NCI-H2081 treated with DMSO at 0.1 percent for 48 hours (cell line): Measurements from ENCODE around the gene ACTN4.

Source experiments
- DNase-seq: peaks from one replicate; lab custom pipeline; 2025; lab: John Stamatoyannopoulos, UW

ACTN4 gene

DNA sequence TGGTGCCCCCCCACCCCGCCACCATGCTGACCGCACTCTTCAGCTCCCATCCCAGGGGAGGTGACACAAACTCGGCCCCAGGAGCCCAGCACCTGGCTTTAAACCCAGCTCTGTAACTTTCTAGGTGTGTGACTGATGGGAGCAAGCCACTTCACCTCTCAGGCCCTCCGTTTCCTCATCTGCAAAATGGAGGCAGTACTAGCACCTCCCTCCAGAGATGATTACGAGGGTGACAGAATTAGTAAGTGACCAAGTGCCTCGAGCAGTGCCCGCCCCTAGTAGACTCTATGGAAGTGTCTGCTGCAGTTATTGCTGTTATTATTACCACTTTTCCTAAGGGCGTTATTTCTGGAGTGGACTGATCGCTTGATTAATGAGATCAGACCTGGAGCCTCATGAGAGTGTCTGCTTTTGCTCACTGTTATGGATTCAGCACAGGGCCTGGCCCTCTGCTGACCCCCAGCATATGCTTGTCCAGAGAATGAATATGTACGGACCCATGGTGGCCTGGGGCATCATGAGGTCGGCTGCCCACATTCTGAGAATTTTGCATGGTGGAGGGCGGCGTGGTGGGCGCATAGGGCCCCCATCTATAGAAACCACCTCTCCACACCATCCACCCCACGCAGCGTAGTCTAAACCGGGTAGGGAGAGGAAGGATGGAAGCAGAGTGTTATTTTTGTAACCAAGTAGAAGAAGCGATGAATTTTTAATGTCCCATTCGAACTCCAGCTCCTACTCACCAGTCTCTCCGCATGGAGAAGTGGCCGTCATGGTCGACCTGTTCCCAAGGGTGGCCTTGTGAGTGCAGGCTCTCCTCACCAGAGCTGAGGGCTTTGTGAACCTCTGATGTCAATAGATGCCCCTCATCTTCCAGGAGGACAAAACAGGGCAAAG, 48.6 kb downstream of the ACTN4 start:
- no peak for DNase-seq

DNA sequence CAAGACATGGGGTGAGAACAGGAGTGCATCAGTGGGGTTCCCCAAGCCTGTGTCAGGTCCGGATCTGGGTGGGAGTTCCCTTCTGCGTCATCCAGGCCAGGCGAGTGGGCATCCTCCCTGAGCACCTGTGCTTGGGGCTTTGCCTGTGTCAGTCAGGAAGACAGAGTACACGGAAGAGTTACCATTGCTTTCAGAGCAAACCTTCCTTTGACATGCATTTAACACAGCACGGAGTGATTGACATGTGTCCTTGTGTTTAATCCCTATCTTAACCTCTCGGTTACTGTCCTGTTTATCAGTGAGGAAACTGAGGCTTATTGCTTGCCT, 49.2 kb downstream of the ACTN4 start:
- DNase-seq = no peak

DNA sequence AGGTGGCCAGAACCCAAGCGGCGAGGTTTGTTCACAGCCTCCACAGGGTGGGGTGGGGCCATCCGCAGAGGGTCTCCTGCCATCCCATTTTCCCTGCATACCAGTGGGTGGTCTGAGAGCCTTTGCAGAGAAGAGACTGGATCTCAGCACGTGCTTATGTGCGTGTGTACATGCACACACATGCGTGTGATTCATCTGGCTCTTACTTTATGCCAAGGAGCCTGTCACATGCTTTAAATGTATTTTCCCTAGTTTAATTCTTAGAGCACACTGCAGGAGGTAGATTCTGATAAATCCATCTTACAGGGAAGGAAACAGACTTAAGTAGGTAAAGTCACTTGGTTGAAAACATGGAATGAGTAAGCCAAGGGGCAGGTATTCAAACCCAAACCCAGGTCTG, 49.7 kb downstream of the ACTN4 start:
- DNase-seq = no peak

DNA sequence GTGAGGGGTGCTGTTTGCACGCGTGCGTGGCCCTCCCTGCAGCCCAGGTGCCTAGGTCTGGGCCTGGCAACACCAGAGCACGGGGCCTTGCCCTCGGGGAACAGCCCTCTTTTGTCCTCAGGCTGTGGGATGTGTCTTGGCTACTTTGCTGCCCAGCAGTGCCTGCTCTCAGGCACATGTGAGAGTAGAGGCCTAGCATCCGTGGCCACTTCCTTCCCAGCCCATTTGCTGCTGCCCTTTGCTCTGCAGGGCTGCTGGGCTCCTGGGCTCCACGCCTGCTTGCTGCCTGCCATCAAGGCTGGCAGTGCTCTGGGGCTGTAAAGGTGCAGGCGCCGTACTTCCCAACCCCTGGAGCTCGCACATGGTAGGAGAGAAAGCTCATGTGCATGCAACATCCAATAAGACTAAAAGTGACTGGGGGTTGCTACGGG, 50.2 kb downstream of the ACTN4 start:
- no peak for DNase-seq

DNA sequence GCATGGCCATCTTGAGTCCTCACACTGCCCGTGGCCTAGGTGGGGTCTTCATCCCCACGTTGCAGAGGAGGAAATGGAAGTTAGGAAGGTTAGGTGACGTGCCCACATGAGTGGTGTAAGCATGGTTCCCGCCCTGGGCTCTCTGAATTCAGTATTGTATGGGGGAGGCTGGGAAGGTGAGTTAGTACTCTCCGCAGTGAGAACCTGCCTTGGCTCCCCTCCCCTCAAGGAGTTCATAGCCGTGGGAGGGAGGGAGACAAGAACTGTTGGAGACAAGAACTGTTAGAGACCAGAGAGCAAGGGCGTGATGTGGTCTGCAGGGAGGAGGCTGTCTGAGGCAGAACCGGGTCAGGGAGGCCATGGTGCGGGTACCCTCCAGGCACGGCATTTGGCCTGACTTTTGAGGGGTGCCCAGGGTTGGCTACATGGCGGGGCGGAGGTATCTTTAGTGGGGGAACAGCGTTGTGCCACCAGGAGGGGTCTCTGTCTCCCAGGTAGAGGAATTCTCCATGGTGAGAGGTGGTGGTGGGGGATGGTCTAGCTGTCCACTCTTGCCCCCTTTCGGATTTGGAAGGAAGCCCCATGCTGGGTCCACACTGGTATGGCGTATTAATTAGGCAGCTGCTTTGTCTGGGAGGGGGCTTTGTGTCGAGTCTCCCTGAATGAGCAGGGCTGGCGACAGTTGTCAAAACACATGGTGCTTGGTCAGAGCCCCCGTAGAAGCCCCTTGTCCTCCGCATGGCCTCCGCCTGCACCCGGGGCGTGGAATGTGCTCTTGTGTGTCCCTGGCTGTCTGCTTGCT, 51.0 kb downstream of the ACTN4 start:
- DNase-seq = no peak

DNA sequence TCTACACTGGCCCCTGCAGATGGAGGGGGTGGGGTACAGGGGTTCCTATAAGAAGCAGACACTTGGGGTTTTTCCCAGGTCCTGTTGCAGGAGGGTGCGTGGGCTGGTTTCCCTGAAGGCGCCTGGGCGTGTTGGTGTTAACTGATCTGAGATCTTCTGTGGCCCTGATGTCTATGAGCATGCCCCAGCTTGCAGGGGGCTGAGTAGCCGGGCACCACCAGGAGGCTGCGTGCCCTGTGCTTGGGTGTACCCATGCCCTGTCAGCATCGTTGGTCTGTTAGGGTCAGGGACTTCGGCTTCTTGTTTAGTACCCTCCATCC, 51.5 kb downstream of the ACTN4 start:
- no peak for DNase-seq

DNA sequence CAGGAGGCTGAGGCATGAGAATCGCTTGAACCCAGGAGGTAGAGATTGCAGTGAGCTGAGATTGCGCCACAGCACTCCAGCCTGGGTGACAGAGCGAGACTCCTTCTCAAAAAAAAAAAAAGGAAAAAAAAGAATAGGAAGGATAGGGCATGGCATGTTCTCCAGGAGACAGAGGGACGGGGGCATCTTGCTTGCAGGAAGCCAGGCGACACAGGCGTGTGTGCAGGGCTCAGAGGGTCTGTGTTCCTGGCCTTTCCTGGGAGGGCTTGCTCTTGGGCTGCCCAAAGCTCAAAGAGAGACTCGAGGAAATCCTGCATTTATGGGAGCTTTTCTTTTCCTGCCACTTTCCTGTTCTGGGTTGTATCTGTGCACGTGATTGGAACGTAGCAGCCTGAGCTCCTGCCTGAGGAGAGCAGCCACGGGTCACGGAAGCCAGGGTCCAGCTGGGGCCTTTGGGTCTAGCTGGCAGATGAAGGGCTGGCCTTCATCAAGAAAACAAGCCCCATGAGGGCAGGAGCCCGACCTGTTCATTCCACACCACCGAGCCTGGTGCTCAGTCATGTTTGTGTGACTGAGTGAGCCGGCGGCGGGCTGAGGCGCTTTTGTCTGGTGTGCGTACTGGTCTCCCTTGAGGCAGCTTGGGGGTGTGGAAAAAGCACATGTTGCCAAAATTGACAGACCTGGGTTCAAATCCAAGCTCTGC, 52.3 kb downstream of the ACTN4 start:
- no peak for DNase-seq

DNA sequence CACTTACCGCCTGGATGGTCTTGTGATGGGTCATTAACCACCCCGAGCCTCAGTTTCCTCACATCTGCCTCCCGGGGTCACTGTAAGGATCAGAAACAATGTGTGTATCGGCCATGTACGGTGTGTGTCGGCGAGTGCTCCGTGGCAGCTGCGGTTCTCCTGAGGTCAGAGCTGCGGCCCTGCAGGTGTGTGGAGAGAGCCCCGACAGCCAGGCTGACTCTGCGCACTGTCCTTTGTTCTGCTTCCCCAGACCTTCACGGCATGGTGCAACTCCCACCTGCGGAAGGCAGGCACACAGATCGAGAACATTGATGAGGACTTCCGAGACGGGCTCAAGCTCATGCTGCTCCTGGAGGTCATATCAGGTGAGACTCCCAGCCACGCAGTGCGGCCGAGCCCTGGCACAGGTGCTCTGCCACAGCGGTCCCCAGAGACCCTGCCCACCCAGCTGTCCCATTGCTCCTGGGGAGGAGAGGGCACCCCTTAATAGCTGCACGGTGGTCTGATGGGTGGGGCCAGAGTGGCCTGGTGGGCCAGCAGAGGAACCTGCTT, 53.0 kb downstream of the ACTN4 start:
- DNase-seq = no peak

DNA sequence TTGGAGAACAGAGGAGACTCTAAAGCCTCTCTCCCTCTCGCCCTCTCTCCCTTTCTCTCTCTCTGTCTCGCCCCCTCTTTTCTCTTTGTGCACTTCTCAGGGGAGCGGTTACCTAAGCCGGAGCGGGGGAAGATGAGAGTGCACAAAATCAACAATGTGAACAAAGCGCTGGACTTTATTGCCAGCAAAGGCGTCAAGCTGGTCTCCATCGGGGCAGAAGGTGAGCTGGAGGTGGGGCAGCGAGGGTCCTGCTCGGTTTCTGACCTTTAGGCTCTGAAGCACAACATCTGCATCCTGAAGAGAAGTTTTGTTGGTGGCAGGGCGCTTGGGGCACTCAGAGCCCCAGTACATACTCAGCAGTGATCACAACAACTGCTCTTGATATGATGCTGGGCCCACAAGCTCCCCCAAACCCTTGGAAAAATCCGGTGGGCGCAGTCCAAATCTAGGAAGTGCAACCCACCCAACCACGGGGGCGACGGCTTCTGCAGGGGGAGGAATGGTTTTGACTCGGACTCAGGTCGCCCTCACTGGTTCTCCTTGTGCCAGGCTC, 53.5 kb downstream of the ACTN4 start:
- DNase-seq = no peak

DNA sequence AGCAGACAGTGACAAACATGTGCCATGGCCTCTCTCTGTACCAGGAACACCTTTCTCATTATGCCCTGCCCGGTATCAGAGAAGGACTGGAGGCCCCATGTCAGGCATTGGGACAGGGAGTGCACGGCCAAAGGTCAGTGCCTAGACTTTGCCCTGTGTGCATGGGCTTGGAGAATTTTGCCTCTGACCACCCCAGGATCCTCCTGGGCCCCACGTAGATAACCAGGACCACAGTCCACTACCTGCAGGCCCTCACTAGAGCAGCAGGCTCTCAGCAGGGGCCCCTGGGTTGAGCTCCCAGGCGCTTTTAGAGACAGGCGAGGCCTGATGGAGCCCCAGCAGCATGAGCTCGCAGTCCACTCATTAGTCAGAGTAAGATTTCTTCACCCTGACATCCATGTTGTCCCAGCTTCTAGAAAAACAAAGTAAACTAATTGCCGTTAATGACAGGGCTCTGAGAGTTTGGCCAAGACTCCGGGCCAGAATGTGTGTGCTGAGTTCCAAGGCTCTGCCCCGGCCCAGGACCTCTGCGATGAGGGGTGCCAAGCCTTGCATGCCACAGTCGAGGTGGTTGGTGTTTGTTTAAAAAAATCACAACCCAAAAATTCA, 54.1 kb downstream of the ACTN4 start:
- no peak for DNase-seq

DNA sequence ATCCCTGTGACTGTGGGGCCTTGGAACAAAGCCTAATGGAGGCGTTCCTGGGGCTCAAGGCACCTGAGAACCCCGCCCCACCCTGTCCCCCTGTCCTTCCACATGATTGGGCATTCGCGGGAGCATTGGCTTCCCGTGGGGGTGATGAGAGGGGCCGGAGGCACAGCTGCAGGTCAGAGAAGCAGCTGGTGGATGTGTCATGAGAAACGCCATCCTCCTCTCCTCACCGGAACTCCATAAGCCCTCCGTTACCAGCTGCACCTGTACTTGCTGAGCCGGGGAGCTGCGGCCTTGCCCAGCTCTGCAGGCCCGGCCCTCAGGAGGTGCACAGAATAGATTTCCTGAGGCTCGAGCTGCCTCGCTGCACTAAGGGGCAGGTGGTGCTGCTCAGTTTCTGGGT, 54.8 kb downstream of the ACTN4 start:
- DNase-seq = no peak

DNA sequence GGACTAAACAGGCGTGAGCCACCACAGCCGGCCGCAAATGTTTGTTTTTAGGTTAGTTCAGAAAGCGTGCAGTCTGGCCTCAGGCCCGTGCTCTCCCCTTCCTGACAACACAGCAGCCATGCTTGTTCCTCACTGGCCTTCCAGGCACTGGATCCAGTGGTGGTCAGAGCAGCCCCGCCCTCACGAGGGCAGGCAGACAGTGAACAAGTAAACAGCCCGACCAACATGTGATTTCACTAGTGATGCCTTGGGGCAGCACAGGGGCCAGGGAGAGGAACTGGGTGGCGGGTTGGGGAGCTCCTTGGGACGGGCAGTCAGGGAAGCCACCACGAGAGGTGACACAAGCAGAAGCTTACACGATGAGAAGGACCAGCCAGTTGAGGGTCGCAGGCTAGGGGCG, 56.1 kb downstream of the ACTN4 start:
- DNase-seq = no peak

DNA sequence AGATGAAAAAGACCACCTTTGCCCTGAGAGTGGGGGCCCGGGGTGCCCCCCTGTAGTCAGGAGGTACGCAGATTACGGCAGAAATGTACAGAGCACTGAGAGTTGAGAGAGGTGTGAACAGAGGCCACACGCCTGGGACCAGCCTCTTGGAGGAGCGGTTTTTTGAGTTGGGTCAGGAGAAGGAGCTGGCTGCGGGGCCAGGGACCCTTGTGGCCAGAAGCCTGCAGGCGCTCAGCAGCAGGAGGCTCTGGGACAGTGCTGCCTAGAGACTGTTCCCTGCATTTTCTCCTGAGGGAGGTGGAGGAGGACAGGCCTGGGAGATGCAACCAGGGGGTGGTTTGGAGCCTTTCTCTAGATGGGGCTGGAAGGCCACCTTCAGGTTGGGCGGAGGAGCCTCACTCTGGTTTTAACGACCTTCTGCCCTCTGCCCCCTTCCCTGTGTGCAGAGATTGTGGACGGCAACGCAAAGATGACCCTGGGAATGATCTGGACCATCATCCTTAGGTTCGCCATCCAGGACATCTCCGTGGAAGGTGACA, 57.1 kb downstream of the ACTN4 start:
- DNase-seq = no peak

DNA sequence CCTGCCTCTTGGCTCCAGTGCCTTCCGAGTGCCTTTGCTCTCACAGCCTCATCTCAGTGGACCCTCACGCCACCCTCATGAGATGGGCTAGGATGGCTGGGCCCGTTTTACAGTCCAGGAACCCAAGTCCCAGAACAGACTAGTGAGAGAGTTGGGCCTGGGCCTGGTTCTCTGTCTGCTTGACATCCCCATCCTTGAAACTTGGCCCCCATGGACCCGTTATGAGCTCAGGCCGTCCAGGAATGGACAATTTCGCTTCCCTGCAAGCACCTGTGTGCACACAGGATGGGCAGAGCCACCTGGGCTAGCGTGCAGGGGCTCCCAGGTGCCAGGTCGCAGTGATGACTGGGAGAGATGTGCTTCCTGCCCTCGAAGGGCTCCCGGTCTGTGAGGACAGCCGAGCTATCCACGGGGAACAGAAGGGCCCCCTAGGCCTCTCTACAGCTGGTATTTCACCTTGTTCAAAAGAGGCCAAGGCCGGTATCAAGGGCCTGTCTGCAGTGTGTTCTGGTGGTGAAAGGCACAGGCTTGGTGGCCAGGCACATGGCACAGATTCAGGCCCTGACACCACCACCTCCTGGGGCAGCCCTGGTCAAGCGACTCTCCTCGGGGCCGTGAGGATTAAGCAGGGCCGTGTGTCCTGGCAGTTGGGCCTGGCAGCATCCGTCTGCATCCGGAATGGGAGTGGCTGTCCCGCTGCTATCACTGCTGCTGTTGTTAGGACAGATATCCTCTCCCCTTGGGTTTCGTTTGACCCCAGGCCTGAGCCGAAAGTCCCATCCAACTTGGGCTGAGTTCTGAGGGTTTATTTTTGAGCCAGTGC, 58.0 kb downstream of the ACTN4 start:
- DNase-seq = no peak

DNA sequence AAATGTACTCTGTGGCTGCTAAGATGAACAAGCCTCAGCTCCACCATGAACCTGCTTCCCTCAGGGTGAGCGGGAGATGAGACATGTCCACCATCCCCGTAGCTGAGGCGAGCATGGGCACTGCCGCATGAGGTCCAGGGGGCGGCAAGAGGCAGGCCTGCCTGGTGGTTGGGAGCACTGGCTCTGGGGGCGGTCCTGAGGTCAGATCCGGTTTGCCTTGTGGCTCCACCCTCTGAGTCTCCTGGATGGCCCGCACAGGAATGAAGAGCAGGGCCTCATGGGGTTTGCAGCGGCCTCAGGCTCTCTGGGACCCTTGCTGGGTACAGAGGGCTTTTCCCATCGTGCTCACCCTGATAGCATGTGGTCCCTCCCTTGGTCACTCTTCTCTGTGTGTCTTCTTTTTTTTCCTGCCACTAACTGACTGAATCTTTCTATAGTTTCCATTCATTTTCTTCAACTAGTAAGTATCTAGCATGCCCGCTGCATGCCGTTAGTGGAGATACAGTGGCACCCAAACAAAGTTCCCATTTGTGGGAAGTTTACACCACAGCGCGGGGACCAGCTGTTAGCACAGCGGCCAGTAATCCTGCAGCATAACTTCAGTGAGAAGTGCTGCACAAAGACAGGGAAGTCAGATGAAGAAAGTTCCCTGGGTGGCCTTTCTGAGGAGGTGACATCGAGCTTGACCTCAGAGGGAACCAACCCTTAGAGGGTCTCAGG, 59.5 kb downstream of the ACTN4 start:
- no peak for DNase-seq

DNA sequence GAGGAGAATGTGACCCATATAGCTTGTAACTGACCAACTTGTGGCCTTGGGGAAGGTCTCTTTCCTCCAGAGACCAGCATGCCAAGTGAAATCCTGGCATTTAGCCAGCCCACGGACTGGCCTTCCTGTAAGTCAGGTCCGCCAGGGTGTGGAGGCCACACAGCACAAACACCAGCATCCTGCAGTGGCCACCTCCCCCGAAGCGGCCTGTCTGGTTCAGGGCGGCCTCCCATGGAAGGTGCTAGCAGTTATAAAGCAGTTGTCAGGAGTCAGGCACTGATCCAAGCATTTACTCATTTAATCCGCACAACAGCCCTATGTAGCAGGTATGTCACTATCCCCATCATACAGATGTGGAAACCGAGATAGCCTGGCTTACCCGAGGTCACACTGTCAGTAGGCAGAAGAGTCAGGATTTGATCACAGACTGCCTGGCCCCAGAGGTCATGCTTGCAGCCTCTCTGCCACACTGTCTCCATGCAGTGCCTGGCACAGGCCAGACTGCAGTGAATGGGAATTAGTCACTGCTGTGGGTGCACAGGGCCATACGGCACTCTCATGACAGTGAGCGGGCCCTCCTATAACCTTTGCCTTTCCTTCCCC, 60.2 kb downstream of the ACTN4 start:
- DNase-seq = no peak

DNA sequence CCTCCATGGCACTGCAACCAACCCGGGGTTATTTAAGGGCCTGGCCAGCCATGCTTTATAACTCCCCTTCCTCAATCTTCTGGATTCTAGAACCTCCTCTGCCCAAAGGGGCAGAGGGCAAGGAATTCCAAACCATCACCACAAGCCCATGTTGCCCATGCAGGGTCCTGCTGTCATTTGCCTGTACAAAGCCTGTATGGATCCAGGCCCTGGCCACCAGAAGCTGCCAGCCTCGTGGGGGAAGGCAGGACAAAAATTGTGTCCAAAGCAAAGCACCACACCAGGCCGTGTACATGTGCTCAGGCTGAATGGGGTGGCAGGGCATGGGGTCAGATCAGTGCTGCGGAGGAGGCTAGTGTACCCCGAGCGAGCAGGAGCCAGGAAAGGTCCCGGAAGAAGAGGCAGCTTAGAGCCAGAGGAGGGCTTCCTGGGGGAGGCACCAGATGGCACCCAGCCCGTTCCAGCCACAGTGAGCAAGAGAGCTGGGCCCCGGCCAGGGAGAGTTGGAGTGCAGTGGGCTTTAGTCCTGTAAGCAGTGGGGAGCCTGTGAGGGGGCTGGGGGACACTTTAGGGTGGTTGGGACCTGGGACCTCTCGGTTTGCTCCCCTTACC, 61.1 kb downstream of the ACTN4 start:
- no peak for DNase-seq

DNA sequence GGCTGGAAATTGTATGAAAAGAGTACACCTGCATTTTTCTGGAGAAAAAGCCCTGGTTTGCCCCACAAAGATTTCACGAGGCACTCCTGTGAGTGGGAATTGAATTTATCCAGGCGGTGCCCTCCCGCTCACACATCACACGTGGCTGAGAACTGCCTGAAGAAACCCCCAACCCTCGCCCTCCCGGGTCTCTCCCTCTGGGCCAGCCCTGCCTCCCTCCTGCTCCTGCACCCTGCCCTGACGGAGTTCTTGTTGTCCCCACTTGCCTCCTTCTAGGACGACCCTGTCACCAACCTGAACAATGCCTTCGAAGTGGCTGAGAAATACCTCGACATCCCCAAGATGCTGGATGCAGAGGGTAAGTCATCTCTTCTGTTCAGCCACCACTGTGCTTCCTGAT, 61.7 kb downstream of the ACTN4 start:
- no peak for DNase-seq
